Upper lobe of left lung (tissue), 6 donors: ENCODE results near the gene FRK. TPM values are rescaled to one million over a fixed set of nuclear protein-coding genes. Genes with fewer than 3 reads are reported as not detected.

Source experiments
- ATAC-seq, 2 donors: fragments of 200-7000 bp; cut with Tn5 transposase; one replicate each; pipeline ENCODE4 v1.9.1; 2022; ENCODE audit warnings: mild to moderate bottlenecking in 2 of 2, moderate library complexity in 2 of 2; ENCODE audit not compliant: low FRiP score in 2 of 2
- DNase-seq, 2 donors: peaks; one replicate each; pipeline ENCODE4 v3.0.0-alpha.2; 2019 to 2020
- H3K27ac ChIP-seq, 4 donors: fragments of 200-600 bp; sonication (generic); one replicate each; pipeline ENCODE4 v1.5.1; 2016 to 2019
- H3K27me3 ChIP-seq, 4 donors: fragments of 200-600 bp; sonication (generic); one replicate each; pipeline ENCODE4 v1.5.1; 2017 to 2019
- H3K36me3 ChIP-seq, 4 donors: fragments of 200-600 bp; sonication (generic); one replicate each; pipeline ENCODE4 v1.5.1; 2016 to 2019
- H3K4me1 ChIP-seq, 4 donors: fragments of 200-600 bp; sonication (generic); one replicate each; pipeline ENCODE4 v1.5.1; 2018 to 2019
- H3K4me3 ChIP-seq, 4 donors: fragments of 200-600 bp; sonication (generic); one replicate each; pipeline ENCODE4 v1.5.1; 2017 to 2019; ENCODE audit warnings: mild to moderate bottlenecking in 2 of 4, moderate library complexity in 1 of 4
- H3K9me3 ChIP-seq, 4 donors: fragments of 200-600 bp; sonication (generic); one replicate each; pipeline ENCODE4 v1.5.1; 2018 to 2019
- CTCF ChIP-seq, 6 experiments: fragments of 450-650 bp in 4 of 6; fragments of 200-600 bp in 2 of 6; sonication (generic) in 2 of 6; IDR thresholded peaks; one replicate each; pipeline ENCODE4 v1.5.1; 2016 to 2019; ENCODE audit warnings: antibody characterized with exemption in 6 of 6
- EP300 ChIP-seq, 4 donors: sonication (generic); formaldehyde crosslinking; IDR thresholded peaks; one replicate each; pipeline ENCODE4 v1.5.1; 2017; ENCODE audit warnings: antibody characterized with exemption in 4 of 4, control low read depth in 2 of 4
- POLR2A ChIP-seq, 4 donors: fragments of 450-650 bp; IDR thresholded peaks; one replicate each; pipeline ENCODE4 v1.5.1; 2016 to 2017; ENCODE audit warnings: antibody characterized with exemption in 4 of 4, mild to moderate bottlenecking in 2 of 4
- POLR2AphosphoS5 ChIP-seq, 2 donors: sonication (generic); formaldehyde crosslinking; IDR thresholded peaks; one replicate each; pipeline ENCODE4 v1.5.1; 2017; ENCODE audit warnings: antibody characterized with exemption in 2 of 2
- WGBS, 2 donors: methylation state at CpG; one replicate each; pipeline ENCODE4 v1.1.5; 2017 to 2018; 5-methylcytosine and 5-hydroxymethylcytosine counted together
- total RNA-seq, 6 donors: library from RNA; depleted of rRNA in 4 of 6; stranded (reverse); fragments of >200 nt in 4 of 6; gene quantifications; one replicate each; pipeline versions ENCODE4 v1.1.0 to v1.2.1, GENCODE V29; 2016 to 2021
- donor health status: DM: no; HTN: no; CAD: no; lungs with moderate emphysema.
- donor health status: DM: no; HTN: yes; CAD: no; lungs with severe emphysema.

The FRK gene
- total RNA-seq, 6 donors from 2014 or later = 2.2 to 9.8 (median 5.9) TPM

GRCh38 chr6:116057766-116058165 is 2.9 kb downstream of the FRK start:
- no peak overlapping the region for H3K27ac ChIP-seq
- no peak for ATAC-seq
- 39 to 47% methylated on average over 2 of the region's 2 CpGs for WGBS, 2 donors

GRCh38 chr6:116055513-116055912 is 5.2 kb downstream of the FRK start:
- no peaks in the 10 kb centered on the region for H3K36me3 ChIP-seq
- H3K27ac ChIP-seq = no peak overlapping the region
- no peak overlapping the region for H3K4me3 ChIP-seq
- TF ChIP-seq POLR2A (IDR thresholded peaks at IDR 0.05) (no peak), POLR2AphosphoS5 (IDR thresholded peaks at IDR 0.05) (no peak), CTCF (IDR thresholded peaks at IDR 0.05) (no peak), EP300 (IDR thresholded peaks at IDR 0.05) (no peak)
- 84 to 97% methylated on average over 1 of the region's 1 CpG for WGBS, 2 donors
- no peaks in the 10 kb centered on the region for H3K27me3 ChIP-seq
- no peak for DNase-seq
- H3K4me1 ChIP-seq = peaks cover 0 to 5% (median 0%) of the 10 kb centered on the region in 4 donors
- no peaks in the 10 kb centered on the region for H3K9me3 ChIP-seq
- no peak for ATAC-seq

More at GRCh38 chr6:116057766-116058165, 2.9 kb downstream of the FRK start:
- Histone ChIP-seq H3K4me3 (peak overlapping the region in 2 of 4 donors; percentile 22 to 47), H3K9me3 (no peaks in the 10 kb centered on the region), H3K36me3 (no peaks in the 10 kb centered on the region), H3K4me1 (peaks cover 0 to 8% (median 0%) of the 10 kb centered on the region in 4 donors), H3K27me3 (no peaks in the 10 kb centered on the region)
- no peak for DNase-seq
- TF ChIP-seq POLR2A (IDR thresholded peaks at IDR 0.05) (no peak), POLR2AphosphoS5 (IDR thresholded peaks at IDR 0.05) (no peak), CTCF (IDR thresholded peaks at IDR 0.05) (no peak), EP300 (IDR thresholded peaks at IDR 0.05) (no peak)

- ATAC-seq (no peak), DNase-seq (no peak)
- no peak overlapping the region for H3K27ac ChIP-seq
- no peaks in the 10 kb centered on the region for H3K4me1 ChIP-seq
- WGBS, 2 donors = 92 to 93% methylated on average over 3 of the region's 3 CpGs
- no peak overlapping the region for H3K4me3 ChIP-seq
- H3K9me3 ChIP-seq = no peaks in the 10 kb centered on the region
- no peak for TF ChIP-seq EP300 (IDR thresholded peaks at IDR 0.05)
- no peak for TF ChIP-seq CTCF (IDR thresholded peaks at IDR 0.05)
- no peak for TF ChIP-seq POLR2AphosphoS5 (IDR thresholded peaks at IDR 0.05)
- no peak for TF ChIP-seq POLR2A (IDR thresholded peaks at IDR 0.05)
- H3K36me3 ChIP-seq = no peaks in the 10 kb centered on the region
- H3K27me3 ChIP-seq = no peaks in the 10 kb centered on the region
Measured at GRCh38 chr6:116051244-116051643, 9.4 kb downstream of the FRK start.

GRCh38 chr6:116050737-116051136 is 10.0 kb downstream of the FRK start:
- ATAC-seq = no peak
- Histone ChIP-seq H3K27ac (no peak overlapping the region), H3K27me3 (no peaks in the 10 kb centered on the region), H3K9me3 (no peaks in the 10 kb centered on the region), H3K4me1 (no peaks in the 10 kb centered on the region), H3K4me3 (no peak overlapping the region), H3K36me3 (no peaks in the 10 kb centered on the region)
- 86 to 92% methylated on average over 1 of the region's 1 CpG for WGBS, 2 donors
- TF ChIP-seq CTCF (IDR thresholded peaks at IDR 0.05) (no peak), POLR2A (IDR thresholded peaks at IDR 0.05) (no peak), EP300 (IDR thresholded peaks at IDR 0.05) (no peak), POLR2AphosphoS5 (IDR thresholded peaks at IDR 0.05) (no peak)
- DNase-seq = no peak

GRCh38 chr6:116049321-116049720 is 11.4 kb downstream of the FRK start:
- DNase-seq (no peak), ATAC-seq (no peak)
- WGBS, 2 donors = 81 to 91% methylated on average over 1 of the region's 1 CpG
- Histone ChIP-seq H3K4me1 (no peaks in the 10 kb centered on the region), H3K27ac (no peak overlapping the region), H3K4me3 (no peak overlapping the region), H3K27me3 (no peaks in the 10 kb centered on the region), H3K9me3 (no peaks in the 10 kb centered on the region), H3K36me3 (no peaks in the 10 kb centered on the region)
- TF ChIP-seq POLR2AphosphoS5 (IDR thresholded peaks at IDR 0.05) (no peak), CTCF (IDR thresholded peaks at IDR 0.05) (no peak), EP300 (IDR thresholded peaks at IDR 0.05) (no peak), POLR2A (IDR thresholded peaks at IDR 0.05) (no peak)
